GM06990 (cell line): ENCODE results near the gene AUNIP.

Experiments used
- DNase-seq: peaks from one replicate; pipeline ENCODE4 v3.0.0-alpha.2; 2011; ENCODE audit not compliant: insufficient read length; ENCODE audit errors: extremely low read depth
- H3K27me3 ChIP-seq: replicated peaks from 2 replicates; pipeline ENCODE4 v1.6.0; 2011; ENCODE audit warnings: low read length; ENCODE audit not compliant: control insufficient read depth, insufficient read depth
- H3K36me3 ChIP-seq: 2 replicates; pipeline ENCODE4 v1.5.1; 2011; ENCODE audit warnings: low read length; ENCODE audit not compliant: control insufficient read depth, insufficient read depth
- H3K4me3 ChIP-seq: replicated peaks from 2 replicates; pipeline ENCODE4 v1.5.1; 2011; ENCODE audit warnings: low read depth, mild to moderate bottlenecking, control low read depth, low read length
- TF ChIP-seq, protein P1 (sequence below): IDR thresholded peaks from 2 replicates; pipeline ENCODE4 v1.5.1; 2011; ENCODE audit warnings: low read length, control low read depth, mild to moderate bottlenecking, inconsistent platforms; ENCODE audit not compliant: insufficient read depth, poor library complexity, severe bottlenecking

AUNIP gene

DNA sequence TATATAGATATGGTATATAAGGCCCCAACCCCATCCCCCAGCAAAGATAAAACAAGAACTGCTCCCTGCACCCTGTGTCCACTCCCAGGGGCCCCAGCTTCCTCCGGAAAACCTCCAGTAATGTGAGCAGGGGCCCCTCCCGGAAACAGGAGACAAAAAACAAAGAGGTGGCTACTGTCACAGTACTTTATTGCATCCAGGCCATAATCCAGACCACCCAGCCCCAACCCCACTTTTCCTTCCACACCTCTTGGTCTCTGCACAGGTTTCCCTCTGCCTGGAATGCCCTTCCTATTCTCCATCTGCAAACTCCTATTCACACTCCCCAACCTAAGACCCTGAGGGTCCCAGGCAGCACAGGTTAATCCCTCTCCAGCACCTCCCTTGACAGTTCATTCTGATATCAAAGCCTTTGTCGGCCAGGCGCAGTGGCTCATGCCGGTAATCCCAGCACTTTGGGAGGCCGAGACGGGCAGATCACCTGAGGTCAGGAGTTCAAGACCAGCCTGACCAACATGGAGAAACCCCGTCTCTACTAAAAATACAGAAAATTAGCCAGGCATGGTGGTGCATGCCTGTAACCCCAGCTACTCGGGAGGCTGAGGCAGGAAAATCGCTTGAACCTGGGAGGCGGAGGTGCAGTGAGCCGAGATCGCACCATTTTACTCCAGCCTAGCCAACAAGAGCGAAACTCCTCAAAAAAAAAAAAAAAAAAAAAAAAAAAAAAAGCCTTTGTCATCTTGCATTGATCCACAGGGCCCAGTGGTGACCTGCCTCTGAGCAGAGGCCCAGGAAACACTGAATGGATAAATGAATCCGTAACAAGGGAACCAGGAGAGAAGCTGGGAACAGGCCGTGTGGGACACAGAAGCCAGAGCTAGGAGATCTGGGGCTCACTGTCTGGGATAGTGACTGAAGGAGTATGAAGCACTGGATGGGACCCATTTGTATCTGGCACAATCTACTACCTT lies 2.3 kb upstream of the AUNIP start:
- TF ChIP-seq, protein P1, sequence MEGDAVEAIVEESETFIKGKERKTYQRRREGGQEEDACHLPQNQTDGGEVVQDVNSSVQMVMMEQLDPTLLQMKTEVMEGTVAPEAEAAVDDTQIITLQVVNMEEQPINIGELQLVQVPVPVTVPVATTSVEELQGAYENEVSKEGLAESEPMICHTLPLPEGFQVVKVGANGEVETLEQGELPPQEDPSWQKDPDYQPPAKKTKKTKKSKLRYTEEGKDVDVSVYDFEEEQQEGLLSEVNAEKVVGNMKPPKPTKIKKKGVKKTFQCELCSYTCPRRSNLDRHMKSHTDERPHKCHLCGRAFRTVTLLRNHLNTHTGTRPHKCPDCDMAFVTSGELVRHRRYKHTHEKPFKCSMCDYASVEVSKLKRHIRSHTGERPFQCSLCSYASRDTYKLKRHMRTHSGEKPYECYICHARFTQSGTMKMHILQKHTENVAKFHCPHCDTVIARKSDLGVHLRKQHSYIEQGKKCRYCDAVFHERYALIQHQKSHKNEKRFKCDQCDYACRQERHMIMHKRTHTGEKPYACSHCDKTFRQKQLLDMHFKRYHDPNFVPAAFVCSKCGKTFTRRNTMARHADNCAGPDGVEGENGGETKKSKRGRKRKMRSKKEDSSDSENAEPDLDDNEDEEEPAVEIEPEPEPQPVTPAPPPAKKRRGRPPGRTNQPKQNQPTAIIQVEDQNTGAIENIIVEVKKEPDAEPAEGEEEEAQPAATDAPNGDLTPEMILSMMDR, result no peak
- no peaks in the 10 kb centered on the region; the same call in none of the 2 replicates for H3K36me3 ChIP-seq
- DNase-seq, result no peak
- H3K27me3 ChIP-seq, result no peaks in the 10 kb centered on the region
- H3K4me3 ChIP-seq, result no peak overlapping the region

DNA sequence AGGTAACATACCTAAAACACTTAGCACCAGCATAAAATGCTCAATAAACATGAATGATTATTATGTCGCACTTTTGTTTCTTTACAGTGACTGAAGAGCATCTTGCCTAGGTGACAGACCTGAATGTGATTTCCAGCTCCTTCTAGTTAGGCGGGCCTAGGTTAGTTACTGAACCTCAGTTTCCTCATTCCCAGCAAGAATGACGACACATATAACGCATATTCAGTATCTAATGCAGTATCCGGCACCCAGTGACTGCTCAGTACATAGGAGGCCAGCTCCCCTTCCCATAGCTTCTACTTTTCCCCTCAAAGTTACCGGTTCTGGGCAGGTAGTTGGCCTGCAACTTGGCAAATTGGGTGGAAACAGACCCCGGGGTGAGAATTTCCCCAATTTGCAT lies 763 bp downstream of the AUNIP start:
- Histone ChIP-seq H3K27me3 (no peaks in the 10 kb centered on the region), H3K4me3 (peak overlapping the region; percentile 91), H3K36me3 (no peaks in the 10 kb centered on the region; the same call in none of the 2 replicates)
- TF ChIP-seq, protein P1, result no peak
- DNase-seq, result no peak

DNA sequence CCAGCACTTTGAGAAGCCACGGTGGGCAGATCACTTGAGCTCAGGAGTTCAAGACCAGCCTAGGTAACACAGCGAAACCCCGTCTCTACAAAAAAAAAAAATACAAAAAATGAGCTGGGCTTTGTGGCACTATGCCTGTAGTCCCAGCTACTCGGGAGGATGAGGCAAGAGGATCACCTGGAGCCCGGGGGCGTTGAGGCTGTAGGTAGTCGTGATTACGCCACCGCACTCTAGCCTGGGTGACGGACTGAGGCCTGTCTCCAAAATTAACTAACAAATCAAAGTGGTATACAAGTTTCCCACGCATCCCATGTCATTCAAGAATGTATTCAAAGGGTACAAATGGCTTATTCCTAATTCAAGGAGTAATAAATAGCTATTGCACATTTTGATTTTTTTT lies 2.4 kb downstream of the AUNIP start:
- no peaks in the 10 kb centered on the region for H3K27me3 ChIP-seq
- no peak overlapping the region for H3K4me3 ChIP-seq
- TF ChIP-seq, protein P1, result no peak
- no peaks in the 10 kb centered on the region for H3K36me3 ChIP-seq
- no peak for DNase-seq

DNA sequence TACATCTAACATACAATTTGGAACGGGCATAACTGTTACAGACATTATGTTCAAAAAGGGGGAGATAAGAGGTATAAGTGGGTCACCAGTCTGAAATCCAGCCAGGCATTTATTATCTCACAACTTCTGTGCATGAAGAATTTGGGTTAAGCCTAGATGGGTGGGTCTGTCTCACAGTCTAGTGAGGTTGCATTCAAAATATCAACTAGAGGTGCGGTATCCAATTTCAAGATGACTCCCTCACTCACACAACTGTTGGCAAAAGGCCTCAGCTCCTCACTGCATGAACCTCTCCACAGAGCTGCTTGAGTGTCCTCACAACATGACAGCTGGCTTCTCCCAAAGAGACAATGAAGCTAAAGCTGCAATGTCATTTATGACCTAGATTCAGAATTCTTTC lies 4.7 kb downstream of the AUNIP start:
- TF ChIP-seq, protein P1, result no peak
- H3K4me3 ChIP-seq, result no peak overlapping the region
- no peaks in the 10 kb centered on the region for H3K36me3 ChIP-seq
- no peaks in the 10 kb centered on the region for H3K27me3 ChIP-seq
- DNase-seq, result no peak

DNA sequence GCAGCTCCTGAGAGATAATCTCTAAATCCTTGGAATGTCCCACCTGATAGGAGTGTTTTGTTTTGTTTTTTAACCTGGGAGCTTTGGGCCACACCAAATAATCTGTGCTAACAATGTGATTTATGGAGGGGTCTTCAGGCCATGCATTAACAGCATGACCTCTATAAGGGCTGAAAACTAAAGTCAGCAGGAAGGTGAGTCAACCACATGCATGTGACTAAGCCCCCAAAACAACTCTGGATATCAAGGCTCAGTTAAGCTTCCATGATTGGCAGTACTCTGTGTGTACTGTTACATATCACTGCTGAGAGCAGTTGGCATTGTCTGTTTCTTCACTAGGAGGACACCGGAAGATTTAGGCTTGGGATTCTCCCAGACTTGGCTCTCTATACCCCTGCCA lies 10.7 kb downstream of the AUNIP start:
- TF ChIP-seq, protein P1, result no peak
- Histone ChIP-seq H3K4me3 (no peak overlapping the region), H3K27me3 (no peaks in the 10 kb centered on the region), H3K36me3 (no peaks in the 10 kb centered on the region)
- no peak for DNase-seq
